ENCODE results near the gene CCDC86. TPM values are rescaled to one million over a fixed set of nuclear protein-coding genes. Genes with fewer than 3 reads are reported as not detected.

CCDC86 gene
- total and polyA plus RNA-seq, 2 experiments from 2014 or later: 16.5 to 30.9 TPM

GRCh38 chr11:60801194-60801593, 40.7 kb upstream of the CCDC86 start:
- no peaks in the 10 kb centered on the region for H3K27me3 ChIP-seq
- no peaks in the 10 kb centered on the region for H3K4me1 ChIP-seq (ENCODE audit: low read depth)
- no peak for TF ChIP-seq CTCF (IDR thresholded peaks at IDR 0.05; ENCODE audit: low read depth, low read length)
- H3K4me3 ChIP-seq: no peak overlapping the region
- DNase-seq (ENCODE audit: low read depth in 1 of 2, low spot score in 1 of 2): no peak
- no peaks in the 10 kb centered on the region for H3K9me3 ChIP-seq (ENCODE audit: low read depth)
- H3K27ac ChIP-seq: no peak overlapping the region
- no peaks in the 10 kb centered on the region for H3K36me3 ChIP-seq

- no peak overlapping the region for H3K4me3 ChIP-seq
- no peaks in the 10 kb centered on the region for H3K36me3 ChIP-seq
- no peaks in the 10 kb centered on the region for H3K27me3 ChIP-seq
- no peaks in the 10 kb centered on the region for H3K4me1 ChIP-seq (ENCODE audit: low read depth)
- no peak for DNase-seq (ENCODE audit: low read depth in 1 of 2, low spot score in 1 of 2)
- no peaks in the 10 kb centered on the region for H3K9me3 ChIP-seq (ENCODE audit: low read depth)
- H3K27ac ChIP-seq: no peak overlapping the region
- no peak for TF ChIP-seq CTCF (IDR thresholded peaks at IDR 0.05; ENCODE audit: low read depth, low read length)
Observed at GRCh38 chr11:60803273-60803936, 38.5 kb upstream of the CCDC86 start.

- H3K27me3 ChIP-seq: no peaks in the 10 kb centered on the region
- DNase-seq (ENCODE audit: low read depth in 1 of 2, low spot score in 1 of 2): no peak
- H3K9me3 ChIP-seq (ENCODE audit: low read depth): no peaks in the 10 kb centered on the region
- no peak for TF ChIP-seq CTCF (IDR thresholded peaks at IDR 0.05; ENCODE audit: low read depth, low read length)
- H3K4me1 ChIP-seq (ENCODE audit: low read depth): no peaks in the 10 kb centered on the region
- no peaks in the 10 kb centered on the region for H3K36me3 ChIP-seq
- H3K27ac ChIP-seq: no peak overlapping the region
- no peak overlapping the region for H3K4me3 ChIP-seq
Observed at GRCh38 chr11:60809249-60809648, 32.7 kb upstream of the CCDC86 start.

GRCh38 chr11:60809691-60810090, 32.2 kb upstream of the CCDC86 start:
- Histone ChIP-seq H3K9me3 (ENCODE audit: low read depth) (no peaks in the 10 kb centered on the region), H3K27me3 (no peaks in the 10 kb centered on the region), H3K4me1 (ENCODE audit: low read depth) (no peaks in the 10 kb centered on the region), H3K36me3 (no peaks in the 10 kb centered on the region), H3K27ac (no peak overlapping the region), H3K4me3 (no peak overlapping the region)
- DNase-seq (ENCODE audit: low read depth in 1 of 2, low spot score in 1 of 2): no peak
- TF ChIP-seq CTCF (IDR thresholded peaks at IDR 0.05; ENCODE audit: low read depth, low read length): no peak

- TF ChIP-seq CTCF (IDR thresholded peaks at IDR 0.05; ENCODE audit: low read depth, low read length): no peak
- H3K36me3 ChIP-seq: no peaks in the 10 kb centered on the region
Observed at GRCh38 chr11:60810151-60810550, 31.8 kb upstream of the CCDC86 start.

More at GRCh38 chr11:60810151-60810550, 31.8 kb upstream of the CCDC86 start:
- no peaks in the 10 kb centered on the region for H3K9me3 ChIP-seq (ENCODE audit: low read depth)
- no peaks in the 10 kb centered on the region for H3K27me3 ChIP-seq
- DNase-seq (ENCODE audit: low read depth in 1 of 2, low spot score in 1 of 2): no peak
- no peaks in the 10 kb centered on the region for H3K4me1 ChIP-seq (ENCODE audit: low read depth)
- no peak overlapping the region for H3K4me3 ChIP-seq
- H3K27ac ChIP-seq: no peak overlapping the region
